OCI-M2 (cell line): ENCODE measurements around the gene CD244.
"Not testable (repeated sequence)": the region's sequence is repeated elsewhere in the genome, so short reads cannot be mapped to it uniquely, and the experiment has no call there.

Source experiments
- DNase-seq: peaks from one replicate; lab custom pipeline; 2025; ENCODE audit not compliant: unreplicated experiment; lab: John Stamatoyannopoulos, UW

Gene CD244

DNA sequence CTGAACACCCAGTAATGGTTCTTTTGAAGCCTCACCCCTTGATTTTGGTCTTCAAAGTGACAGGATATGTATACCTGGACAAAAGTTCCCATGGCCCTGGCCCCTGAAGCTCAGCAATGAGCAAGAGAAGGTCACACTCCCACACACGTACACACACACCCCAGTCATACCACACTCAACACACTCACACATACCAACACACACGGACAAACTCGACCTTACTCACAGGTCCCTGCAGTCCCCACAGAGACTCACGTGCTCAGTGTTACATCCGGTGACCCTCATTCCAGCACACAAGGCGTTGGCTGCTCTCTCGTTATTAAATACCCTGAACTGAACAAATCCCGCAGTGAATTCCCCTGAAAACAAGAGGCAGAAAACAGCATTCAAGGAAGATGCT is 16.4 kb upstream of the CD244 start:
- DNase-seq: no peak

DNA sequence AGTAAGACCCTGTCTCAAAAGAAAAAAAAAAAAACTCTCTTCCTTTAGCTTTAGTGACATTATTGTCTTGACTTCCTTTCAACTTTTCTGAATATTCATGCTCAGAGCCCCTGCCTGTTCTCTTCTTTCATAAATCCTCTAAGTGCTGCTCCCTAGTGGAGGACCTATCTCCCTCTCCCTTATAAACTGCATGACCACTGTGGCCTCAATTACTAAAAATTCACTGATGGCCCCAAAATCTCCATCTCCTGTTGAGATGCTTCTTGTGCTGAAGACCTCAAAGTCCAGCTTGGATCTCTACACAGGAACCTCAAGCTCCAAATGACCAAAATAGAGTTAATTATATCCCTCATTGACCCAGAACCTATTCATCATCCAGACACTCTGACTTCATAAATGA is 14.5 kb upstream of the CD244 start:
- DNase-seq: no peak

DNA sequence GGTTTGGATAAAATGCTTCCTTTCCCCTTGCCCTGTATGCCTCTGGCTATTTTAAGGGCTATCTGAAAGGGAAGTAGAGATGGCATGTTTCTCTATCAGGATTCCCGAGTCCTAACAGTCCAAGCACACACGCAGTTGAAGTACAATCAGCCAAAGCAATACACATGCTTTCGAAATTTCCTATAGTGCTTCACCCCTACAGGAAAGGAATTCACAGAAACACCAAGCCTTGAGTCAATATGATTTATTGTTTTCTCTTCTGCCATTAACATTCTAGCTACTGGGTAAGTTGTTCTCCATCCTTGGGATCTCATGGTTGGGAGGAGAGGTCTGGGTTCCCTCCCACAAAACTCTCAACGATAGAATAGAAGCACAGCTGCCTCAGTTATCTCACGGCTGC is 13.6 kb upstream of the CD244 start:
- DNase-seq: no peak

DNA sequence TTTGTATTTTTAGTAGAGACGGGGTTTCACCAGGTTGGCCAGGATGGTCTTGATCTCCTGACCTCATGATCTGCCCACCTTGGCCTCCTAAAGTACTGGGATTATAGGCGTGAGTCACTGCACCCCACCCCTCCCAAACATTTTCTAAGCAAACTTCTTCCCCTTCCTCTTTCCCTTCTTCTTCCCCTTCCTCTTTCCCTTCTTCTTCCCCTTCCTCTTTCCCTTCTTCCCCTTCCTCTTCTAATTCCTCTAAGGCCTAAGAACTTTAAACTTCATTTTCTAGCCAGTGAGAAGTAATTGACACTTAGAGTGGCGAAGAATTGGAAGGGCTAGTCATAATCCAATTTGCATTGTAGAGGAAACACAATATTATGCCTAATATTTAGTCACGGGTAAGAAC is 12.9 kb upstream of the CD244 start:
- not testable (repeated sequence) for DNase-seq

DNA sequence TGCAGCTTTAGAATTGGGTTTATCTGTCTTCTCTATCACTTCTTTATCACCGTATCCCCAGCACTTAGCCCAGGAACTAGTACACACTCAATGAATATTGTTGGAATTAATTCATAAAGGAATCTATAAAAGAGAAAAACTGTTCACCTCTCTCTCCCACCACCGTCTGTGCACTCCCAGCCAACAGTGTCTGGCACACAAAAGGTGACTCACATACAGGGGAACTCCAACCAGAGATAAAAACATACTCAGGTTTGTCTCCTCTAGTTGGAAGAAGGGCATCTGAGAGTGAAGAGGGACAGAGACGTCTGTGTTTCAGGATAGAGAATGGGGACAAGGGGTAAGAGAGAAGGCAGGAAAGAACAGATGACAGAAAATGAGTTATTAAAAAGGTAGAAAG is 12.2 kb upstream of the CD244 start:
- no peak for DNase-seq

DNA sequence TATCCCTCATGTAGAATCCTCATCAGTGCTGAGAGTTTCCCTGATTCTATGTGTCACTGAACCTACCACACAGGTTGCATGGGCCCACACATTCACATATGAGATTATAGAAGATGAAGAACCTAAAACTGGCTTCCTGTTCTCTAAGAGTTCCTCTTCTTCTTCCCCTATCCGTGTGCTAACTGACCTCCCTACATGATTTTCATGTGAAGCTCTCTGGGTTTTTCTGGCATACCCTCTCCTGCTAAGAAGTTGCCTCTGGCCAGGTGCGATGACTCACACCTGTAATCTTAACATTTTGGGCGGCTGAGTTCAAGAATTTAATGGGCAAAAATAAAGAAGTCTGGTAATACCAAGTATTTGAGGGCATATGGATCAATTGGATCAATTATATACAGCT is 5.5 kb upstream of the CD244 start:
- no peak for DNase-seq

DNA sequence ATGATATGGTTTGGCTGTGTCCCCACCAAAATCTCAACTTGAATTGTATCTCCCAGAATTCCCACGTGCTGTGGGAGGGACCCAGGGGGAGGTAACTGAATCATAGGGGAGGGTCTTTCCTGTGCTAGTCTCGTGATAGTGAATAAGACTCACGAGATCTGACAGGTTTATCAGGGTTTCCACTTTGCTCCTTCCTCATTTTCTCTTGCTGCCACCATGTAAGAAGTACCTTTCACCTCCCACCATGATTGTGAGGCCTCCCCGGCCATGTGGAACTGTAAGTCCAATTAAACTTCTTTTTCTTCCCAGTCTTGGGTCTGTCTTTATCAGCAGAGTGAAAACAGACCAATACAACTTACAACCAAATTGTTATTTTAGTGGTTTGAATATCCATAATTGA is 5.0 kb upstream of the CD244 start:
- DNase-seq: not testable (repeated sequence)

DNA sequence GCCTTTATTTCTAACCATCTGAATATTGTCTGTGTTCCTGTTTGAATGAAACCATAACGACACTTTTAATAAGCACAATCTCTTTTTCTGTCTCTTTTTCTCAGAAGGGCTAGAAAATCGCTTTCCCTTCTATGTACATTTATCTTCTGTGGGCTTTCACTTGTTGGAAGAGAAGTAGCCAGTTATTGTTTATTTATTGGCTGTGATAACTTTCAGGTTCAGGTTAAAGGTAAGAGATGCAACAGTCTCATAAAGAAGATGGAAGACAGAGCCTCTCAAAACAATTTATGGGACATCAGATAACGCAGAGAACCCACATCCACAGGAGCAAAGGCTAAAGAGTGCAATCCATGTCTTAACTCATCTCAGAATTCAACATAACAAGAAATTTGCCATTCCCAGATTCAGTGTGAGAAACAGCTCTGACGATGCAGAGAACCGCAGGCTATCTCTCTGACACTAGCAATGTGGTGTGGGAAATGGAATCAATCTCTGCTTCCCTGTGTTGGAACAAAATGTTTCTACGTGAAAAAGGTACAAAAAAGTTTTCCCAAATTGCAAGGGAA is 4.1 kb upstream of the CD244 start:
- DNase-seq: no peak

DNA sequence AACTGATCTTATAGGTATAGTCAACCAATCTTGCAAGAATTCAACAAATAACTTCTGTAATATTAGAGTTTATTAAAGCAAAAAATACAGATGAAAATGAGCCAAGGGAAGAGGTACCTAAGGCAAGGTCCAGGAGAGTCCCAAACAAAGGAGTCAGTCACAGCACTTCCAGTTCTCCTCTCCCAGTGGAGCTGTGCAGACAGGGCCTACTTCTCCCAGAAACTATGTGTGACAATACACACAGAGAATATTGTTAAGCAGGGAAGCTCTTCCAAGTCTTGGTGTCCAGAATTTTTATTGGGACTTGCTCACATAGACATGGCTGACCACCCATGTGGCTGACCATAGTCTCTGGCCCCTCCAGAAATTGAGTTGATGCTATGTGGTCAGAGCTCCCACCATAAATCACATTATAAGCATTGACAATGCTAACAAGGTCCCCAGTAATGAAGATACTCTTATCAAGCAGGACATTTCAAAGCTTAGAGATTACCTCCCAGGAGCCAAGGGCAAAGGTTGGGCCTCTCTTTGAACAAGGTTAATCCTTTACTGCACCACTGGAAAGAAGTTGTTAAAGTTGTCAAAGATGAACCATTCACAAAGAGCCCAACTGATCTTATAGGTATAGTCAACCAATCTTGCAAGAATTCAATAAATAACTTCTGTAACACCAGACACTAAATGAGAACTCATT is 3.5 kb upstream of the CD244 start:
- DNase-seq: no peak

DNA sequence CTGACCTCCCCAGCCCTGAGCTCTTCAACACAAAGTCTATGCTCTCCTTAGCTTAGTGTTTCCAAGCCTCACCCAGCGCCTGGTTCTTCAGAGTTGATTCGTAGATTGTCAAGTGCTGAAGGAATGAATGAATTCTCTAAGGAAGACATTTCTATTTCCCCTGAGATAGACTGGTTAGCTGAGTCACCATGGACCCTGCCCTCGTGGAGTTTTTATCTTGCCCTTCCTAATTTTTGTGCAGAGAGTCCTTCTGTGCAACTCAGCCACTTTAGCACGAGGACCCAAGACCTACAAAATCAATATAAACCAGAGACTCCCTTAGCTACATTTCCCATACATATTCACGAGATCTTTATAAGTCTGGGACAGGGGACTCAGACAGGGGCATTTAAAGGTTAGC is 2.6 kb upstream of the CD244 start:
- no peak for DNase-seq

DNA sequence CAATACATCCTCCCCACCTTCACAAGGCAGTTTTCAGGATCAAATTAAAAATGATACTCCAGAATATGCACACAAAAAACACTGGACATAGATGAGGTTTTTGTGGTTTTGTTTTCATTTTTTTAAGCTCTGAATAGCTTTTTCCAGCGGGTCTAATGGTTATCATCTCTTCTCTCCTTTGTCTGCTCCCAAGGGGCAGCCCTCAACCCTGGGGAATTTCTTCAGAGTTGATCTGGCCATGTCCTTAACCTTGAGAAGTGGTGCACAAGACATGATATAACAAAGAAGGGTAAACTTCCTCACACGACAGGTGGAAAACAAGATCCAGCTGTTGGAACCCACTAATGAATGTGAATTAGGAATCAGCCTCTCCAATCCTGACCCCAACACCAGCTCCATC is 1.5 kb upstream of the CD244 start:
- DNase-seq: no peak

DNA sequence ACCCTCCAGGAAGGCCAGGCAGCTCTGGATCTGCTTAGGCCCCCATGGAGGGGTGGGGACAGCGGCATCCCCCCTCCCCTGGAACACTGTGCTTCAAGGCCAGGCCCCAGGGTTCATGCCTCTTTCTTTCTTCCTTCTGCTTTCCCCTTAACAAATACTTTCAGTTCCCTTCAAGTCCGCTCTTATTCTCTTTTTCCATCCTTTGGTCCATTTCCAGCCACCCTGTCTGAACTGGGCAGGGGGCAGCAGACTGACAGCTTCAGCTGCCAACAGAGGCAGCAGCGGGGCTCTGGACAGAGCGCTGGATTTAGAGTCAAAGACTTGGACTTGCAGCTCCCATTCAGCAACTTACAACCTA is 1.1 kb upstream of the CD244 start:
- DNase-seq: no peak

DNA sequence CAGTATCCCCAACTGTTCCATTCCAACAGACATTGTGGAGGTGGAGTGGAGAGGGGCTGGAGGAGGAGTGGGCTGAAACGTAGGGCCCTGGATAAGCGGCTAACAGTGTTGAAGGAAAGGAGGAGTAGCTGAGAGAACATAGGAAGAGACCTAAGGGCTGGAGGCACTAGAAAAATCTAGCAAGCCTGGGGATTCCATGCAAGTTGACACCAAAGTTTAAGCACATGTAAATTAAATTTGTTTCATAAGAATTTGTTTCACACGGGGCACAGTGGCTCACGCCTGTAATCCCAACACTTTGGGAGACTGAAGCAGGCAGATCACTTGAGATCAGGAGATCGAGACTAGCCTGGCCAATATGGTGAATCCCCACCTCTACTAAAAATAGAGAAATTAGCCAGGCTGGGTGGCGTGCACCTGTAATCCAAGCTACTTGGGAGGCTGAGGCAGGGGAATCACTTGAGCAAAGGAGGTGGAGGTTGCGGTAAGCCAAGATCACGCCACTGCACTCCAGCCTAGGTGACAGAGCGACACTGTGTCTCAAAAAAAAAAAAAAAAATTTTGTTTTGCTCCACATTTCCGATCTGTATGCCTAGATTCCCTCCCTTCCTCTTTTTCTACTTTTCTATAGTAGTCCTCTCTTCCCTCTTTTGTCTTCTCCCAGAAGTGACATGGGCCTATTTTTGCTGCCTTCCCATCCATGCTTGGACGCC is 530 bp upstream of the CD244 start:
- no peak for DNase-seq

DNA sequence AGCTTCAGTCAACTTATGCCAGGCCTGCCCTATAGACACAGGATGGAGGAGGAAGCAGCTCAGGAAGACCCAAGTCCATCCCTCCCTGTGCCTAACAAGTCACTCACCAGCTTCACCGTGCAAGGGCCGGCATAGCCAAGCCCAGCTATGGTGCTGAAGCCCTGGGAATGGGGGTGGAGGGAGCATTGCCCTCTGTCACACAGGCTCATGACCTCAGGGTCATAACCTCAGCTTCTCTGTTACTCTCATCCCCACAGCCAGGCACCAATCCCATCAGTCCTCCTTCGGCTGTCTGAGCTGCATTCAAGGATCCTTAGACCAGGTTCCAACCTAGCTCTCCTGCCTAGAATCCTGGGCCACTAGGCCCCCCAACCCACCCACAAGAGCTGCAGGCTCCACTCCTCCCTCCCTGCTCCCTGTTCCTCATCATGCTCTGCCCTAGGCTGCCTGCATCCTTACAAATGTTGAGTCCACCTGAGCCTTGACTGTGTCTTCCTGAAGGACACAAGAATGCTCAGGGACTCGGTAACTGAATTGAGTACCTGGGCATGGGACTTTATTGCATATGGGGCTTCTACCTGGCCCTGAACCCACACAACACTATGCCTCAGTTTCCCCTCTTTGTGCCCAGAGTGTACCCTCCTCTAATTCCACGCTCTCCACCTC is 1.7 kb downstream of the CD244 start:
- no peak for DNase-seq

DNA sequence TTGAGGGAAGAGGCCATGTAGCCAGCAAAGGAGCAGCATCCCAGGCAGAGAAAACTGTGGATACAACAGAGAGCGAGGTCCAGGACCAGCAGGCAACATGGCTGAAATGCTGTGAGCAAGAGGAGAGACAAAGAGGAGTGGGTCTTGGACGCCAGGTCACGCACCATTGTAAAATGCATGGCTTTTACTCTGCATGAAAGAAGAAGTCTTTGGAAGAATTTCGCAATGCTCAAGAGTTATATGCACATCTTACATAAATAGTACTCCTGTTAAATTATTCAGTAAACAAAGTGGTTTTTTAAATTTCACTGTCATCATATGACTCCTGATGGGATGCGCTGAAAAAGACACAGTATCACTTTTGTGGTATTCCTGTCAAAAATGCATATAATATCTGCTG is 3.5 kb downstream of the CD244 start:
- DNase-seq: no peak

DNA sequence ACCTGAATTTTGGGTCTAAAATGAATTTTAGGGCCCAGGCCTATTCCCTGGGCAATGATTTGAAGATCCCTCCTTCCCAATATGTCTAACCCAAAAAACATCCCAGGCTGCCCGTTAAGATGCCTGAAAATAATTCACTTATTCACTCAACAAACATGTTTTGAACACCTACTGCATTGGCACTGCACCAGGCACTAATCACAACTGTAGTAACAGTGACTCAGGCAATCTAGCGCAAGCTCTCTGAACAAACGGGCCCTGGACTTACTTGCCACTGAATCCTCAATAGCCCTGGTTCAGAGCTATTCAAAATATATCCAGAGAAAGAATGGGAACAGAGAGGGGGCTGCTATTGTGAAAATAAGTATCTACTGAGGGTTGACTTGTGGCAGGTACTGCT is 4.2 kb downstream of the CD244 start:
- DNase-seq: no peak

DNA sequence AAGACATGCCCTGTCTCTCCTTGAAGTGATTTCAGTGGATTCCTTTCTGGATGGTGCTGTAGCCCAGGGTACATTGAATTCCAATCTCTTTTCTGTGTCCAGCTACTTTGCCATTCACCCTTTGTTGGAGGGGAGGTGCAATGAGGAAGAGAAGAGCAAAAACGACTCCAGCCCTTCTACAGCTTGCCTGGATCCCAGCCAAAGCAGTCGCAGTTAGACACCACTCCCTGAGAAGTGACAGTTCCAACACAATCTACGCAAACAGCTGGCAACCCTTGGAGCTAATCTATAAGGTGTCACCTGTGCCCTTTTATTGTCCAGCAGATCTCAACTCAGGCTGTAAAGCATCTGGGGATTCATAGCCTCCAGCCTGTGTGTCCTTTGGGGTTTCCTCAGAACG is 4.6 kb downstream of the CD244 start:
- no peak for DNase-seq

DNA sequence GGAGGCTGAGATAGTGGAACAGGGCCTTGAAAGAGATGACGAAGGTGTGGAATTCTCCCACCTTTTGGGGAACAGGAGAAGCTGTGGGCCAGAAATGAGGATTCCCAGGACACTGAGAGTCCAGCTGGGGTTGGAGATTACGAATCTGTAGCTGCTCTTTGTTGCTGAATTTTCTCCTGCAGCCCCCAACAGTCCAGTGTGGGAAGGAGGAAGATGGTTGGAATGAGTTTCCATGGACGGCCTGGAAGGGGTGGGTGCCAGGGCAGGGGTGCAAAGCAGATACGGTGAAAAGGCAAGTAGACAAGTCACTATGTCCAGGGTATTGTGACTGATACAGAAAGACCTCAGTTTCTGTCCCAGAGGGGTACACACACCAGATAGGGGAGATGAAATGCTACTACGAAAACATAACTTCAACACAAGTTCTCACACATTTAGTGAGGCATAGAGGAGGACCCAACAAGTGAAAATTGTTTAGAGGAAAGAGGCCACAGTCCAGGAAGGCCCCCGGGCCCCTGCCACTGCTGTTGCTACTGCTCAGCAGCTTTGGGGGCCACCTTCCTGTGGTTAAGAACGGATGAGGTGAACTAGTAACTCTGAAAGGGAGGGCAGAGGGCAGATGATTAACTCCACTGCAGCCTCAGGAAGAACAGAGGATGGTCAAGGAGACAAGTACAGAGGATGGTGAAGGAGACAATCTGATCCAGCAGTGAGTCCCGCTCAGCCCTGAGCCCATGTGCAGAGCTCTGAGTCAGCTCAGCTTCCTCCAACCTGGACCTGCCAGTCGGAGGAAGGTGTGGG is 7.3 kb downstream of the CD244 start:
- DNase-seq: no peak

DNA sequence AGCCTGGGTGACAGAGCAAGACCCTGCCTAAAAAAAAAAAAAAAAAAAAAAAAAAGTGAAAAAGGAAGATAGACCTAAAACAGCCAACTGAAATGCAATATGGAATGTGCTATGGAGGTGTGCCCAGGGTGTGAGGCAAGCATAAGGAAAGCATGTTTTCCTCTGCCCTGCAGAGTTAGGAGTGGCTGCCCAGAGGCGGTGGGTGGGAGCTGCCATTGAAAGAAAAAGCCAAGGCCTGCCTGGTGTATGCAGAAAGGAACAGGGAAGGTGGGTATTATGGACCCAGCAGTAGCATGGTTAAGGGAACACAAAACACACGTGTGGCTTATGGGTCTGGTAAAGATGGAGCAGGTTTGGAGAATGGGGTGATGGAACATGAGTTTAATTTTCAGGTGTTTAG is 8.9 kb downstream of the CD244 start:
- no peak for DNase-seq

DNA sequence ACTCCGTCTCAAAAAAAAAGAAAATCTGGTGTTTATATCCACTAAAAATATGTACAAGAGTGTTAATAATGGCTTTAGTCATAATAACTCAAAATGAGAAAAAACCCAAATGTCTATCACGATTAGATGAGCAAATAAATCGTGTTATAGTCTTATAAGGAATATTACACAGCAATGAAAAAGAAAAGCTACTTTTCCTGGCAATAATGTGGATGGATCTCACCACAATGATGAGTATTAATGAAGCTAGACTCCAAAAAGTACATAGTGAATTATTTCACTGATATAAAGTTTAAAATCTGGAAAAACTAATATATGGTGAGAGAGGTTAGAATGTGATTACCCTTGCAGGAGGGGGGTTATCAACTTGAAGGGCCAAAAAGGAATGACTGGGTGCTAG is 9.7 kb downstream of the CD244 start:
- DNase-seq: no peak

DNA sequence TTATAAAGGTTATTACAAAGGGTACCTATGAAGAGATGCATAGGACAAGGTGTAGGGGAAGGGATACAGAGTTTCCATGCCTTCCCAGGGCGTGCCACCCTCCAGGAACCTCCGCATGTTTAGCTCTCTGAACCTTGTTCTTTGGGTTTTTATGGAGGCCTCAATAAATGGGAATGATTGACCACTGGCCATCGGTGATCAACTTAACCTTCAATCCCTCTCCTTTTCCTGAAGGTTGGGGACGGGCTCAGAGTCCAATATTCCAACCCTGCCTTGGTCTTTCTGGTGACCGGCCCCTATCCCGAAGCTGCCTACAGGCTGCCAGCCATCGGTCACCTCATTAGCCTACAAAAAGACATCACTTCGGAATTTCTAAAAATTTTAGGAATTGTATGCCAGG is 11.7 kb downstream of the CD244 start:
- no peak for DNase-seq
